ENCODE results near the gene FLNC. TPM values are rescaled to one million over a fixed set of nuclear protein-coding genes. Genes with fewer than 3 reads are reported as not detected.

The FLNC gene
- total and polyA plus RNA-seq, 2 donors (not counting 3 experiments of a cell fraction or from before 2014, with no cell fraction given), result 19.5 to 81.9 TPM

- peaks cover 1 to 2% of the 10 kb centered on the region in 2 experiments for H3K27me3 ChIP-seq (ENCODE audit: control insufficient read depth in 2 of 2, insufficient read depth in 2 of 2, low read length in 2 of 2)
- no peak overlapping the region for H3K4me3 ChIP-seq (replicated peaks in 1 of 3; ENCODE audit: insufficient read depth in 1 of 3, low read depth in 1 of 3, low read length in 3 of 3)
- DNase-seq (ENCODE audit: low read depth, low spot score) (peak; percentile 14), FAIRE-seq (no peak)
- ChIA-PET CTCF (interaction anchor here (1.4 to 3.0 kb wide), 3 partner anchors 8 to 56 kb away, joined by 5 to 12 read pairs (median 5); no protein-coding TSS in a partner anchor), POLR2A (no interaction called here)
- intact Hi-C loops (cut with micrococcal nuclease) (loop anchor here (5.0 kb wide), 1 partner anchor 1315 kb away; no protein-coding TSS in a partner anchor), dilution Hi-C loops (cut with MboI; ENCODE audit: extremely low pct_ligation_motif_present, low sequenced_read_pairs) (no loop called here)
- BruUV-seq (replicated peaks), result no TSS peak
- no peaks in the 10 kb centered on the region for H3K9me3 ChIP-seq (replicated peaks; ENCODE audit: control insufficient read depth, insufficient read depth, low read length)
- H3K9me1 ChIP-seq (replicated peaks; ENCODE audit: control insufficient read depth, extremely low read depth, insufficient read depth, low read length), result no peaks in the 10 kb centered on the region
- no peaks in the 10 kb centered on the region for H3K36me3 ChIP-seq (ENCODE audit: control insufficient read depth in 2 of 2, extremely low read depth in 1 of 2, insufficient read depth in 2 of 2, low read length in 2 of 2)
- H3K4me1 ChIP-seq (ENCODE audit: control insufficient read depth, extremely low read depth, insufficient read depth, low read length), result peaks cover 27% of the 10 kb centered on the region
- no peak overlapping the region for H3K9ac ChIP-seq (replicated peaks; ENCODE audit: extremely low read depth, insufficient read depth, low read length)
- no peak overlapping the region for H2AFZ ChIP-seq (ENCODE audit: low read depth, low read length)
- no peak overlapping the region for H3K4me2 ChIP-seq (ENCODE audit: insufficient read depth, low read length)
- peaks cover 20% of the 10 kb centered on the region for H3K79me2 ChIP-seq (ENCODE audit: control insufficient read depth, insufficient read depth, low read length)
- no peak overlapping the region for H3K27ac ChIP-seq (ENCODE audit: insufficient read depth, low read depth, low read length)
- TF ChIP-seq, protein P1, sequence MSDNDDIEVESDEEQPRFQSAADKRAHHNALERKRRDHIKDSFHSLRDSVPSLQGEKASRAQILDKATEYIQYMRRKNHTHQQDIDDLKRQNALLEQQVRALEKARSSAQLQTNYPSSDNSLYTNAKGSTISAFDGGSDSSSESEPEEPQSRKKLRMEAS (IDR thresholded peaks at IDR 0.05; ENCODE audit: insufficient read depth, insufficient read length), result no peak
- TF ChIP-seq FOS (IDR thresholded peaks at IDR 0.05; ENCODE audit: borderline replicate concordance, insufficient read depth, low read length), result peak; percentile 48
- no peaks in the 10 kb centered on the region for H4K20me1 ChIP-seq (replicated peaks; ENCODE audit: control insufficient read depth, extremely low read depth, insufficient read depth, low read length)
These were observed 2.8 kb upstream of the FLNC start for GRCh38 chr7:128827248-128827958.

- peaks cover 26% of the 10 kb centered on the region for H3K79me2 ChIP-seq (ENCODE audit: control insufficient read depth, insufficient read depth, low read length)
- H3K27me3 ChIP-seq (ENCODE audit: control insufficient read depth in 2 of 2, insufficient read depth in 2 of 2, low read length in 2 of 2), result peaks cover 1 to 2% of the 10 kb centered on the region in 2 experiments
- dilution Hi-C loops (cut with MboI; ENCODE audit: extremely low pct_ligation_motif_present, low sequenced_read_pairs) (no loop called here), intact Hi-C loops (cut with micrococcal nuclease) (loop anchor here (5.0 kb wide), 1 partner anchor 1314 kb away; no protein-coding TSS in a partner anchor)
- DNase-seq (ENCODE audit: low read depth, low spot score), result no peak
- TF ChIP-seq JUN (IDR thresholded peaks at IDR 0.05; ENCODE audit: borderline replicate concordance, insufficient read depth, insufficient read length, low read depth) (no peak), EZH2 (IDR thresholded peaks at IDR 0.05; ENCODE audit: borderline replicate concordance, low read depth, low read length, severe bottlenecking) (no peak), POLR2AphosphoS5 (IDR thresholded peaks at IDR 0.05; ENCODE audit: insufficient read depth, low read depth, low read length) (no peak), GATA2 (IDR thresholded peaks at IDR 0.05; ENCODE audit: insufficient read depth, insufficient read length, low read depth, low read length) (no peak), CTCF (IDR thresholded peaks at IDR 0.05; ENCODE audit: extremely low read depth in 1 of 2, insufficient read depth in 1 of 2, low read depth in 1 of 2, low read length in 2 of 2) (no peak), FOS (IDR thresholded peaks at IDR 0.05; ENCODE audit: borderline replicate concordance, insufficient read depth, low read length) (no peak), MYC (IDR thresholded peaks at IDR 0.05; ENCODE audit: low read depth, low read length) (no peak), POLR2A (IDR thresholded peaks at IDR 0.05; ENCODE audit: low read depth, low read length) (no peak)
- TF ChIP-seq, protein P1 (IDR thresholded peaks at IDR 0.05; ENCODE audit: insufficient read depth, insufficient read length), result no peak
- H4K20me1 ChIP-seq (replicated peaks; ENCODE audit: control insufficient read depth, extremely low read depth, insufficient read depth, low read length), result no peaks in the 10 kb centered on the region
- no peak overlapping the region for H3K27ac ChIP-seq (ENCODE audit: insufficient read depth, low read depth, low read length)
- no peaks in the 10 kb centered on the region for H3K36me3 ChIP-seq (ENCODE audit: control insufficient read depth in 2 of 2, extremely low read depth in 1 of 2, insufficient read depth in 2 of 2, low read length in 2 of 2)
- H3K9ac ChIP-seq (replicated peaks; ENCODE audit: extremely low read depth, insufficient read depth, low read length), result no peak overlapping the region
- POLR2A ChIA-PET, result interaction anchor here (0.7 kb wide), 1 partner anchor 34 kb away, joined by 6 read pairs; the partner anchor contains the start of gene ATP6V1F
- no TSS peak for BruUV-seq (replicated peaks)
- no peak overlapping the region for H3K4me2 ChIP-seq (ENCODE audit: insufficient read depth, low read length)
- no peak overlapping the region for H2AFZ ChIP-seq (ENCODE audit: low read depth, low read length)
- H3K9me3 ChIP-seq (replicated peaks; ENCODE audit: control insufficient read depth, insufficient read depth, low read length), result no peaks in the 10 kb centered on the region
- FAIRE-seq, result no peak
- peaks cover 35% of the 10 kb centered on the region for H3K4me1 ChIP-seq (ENCODE audit: control insufficient read depth, extremely low read depth, insufficient read depth, low read length)
- H3K9me1 ChIP-seq (replicated peaks; ENCODE audit: control insufficient read depth, extremely low read depth, insufficient read depth, low read length), result no peaks in the 10 kb centered on the region
- no peak overlapping the region for H3K4me3 ChIP-seq (replicated peaks in 1 of 3; ENCODE audit: insufficient read depth in 1 of 3, low read depth in 1 of 3, low read length in 3 of 3)
- CTCF ChIA-PET, result interaction anchor here (1.4 to 3.0 kb wide), 3 partner anchors 9 to 55 kb away, joined by 5 to 12 read pairs (median 5); no protein-coding TSS in a partner anchor
These were observed 2.1 kb upstream of the FLNC start for GRCh38 chr7:128827971-128828711.

Measured in endothelial cell of umbilical vein (primary cell).